Mucosa of descending colon (tissue), 3 donors: Measurements from ENCODE around the gene POLR3K. TPM values are rescaled to one million over a fixed set of nuclear protein-coding genes. Genes with fewer than 3 reads are reported as not detected.
"Not testable (repeated sequence)": the region's sequence is repeated elsewhere in the genome, so short reads cannot be mapped to it uniquely, and the experiment has no call there.

ENCODE experiments used
- ATAC-seq: fragments of 200-7000 bp; cut with Tn5 transposase; one replicate; pipeline ENCODE4 v1.9.1; 2020; ENCODE audit warnings: mild to moderate bottlenecking, moderate library complexity
- DNase-seq, 3 donors: peaks; one replicate each; pipeline ENCODE4 v3.0.0-alpha.2; 2020
- H3K36me3 ChIP-seq: fragments of 200-600 bp; one replicate; pipeline ENCODE4 v1.8.0; 2021; ENCODE audit warnings: low read depth, mild to moderate bottlenecking
- H3K4me1 ChIP-seq: fragments of 200-600 bp; one replicate; pipeline ENCODE4 v1.8.0; 2021; ENCODE audit warnings: low read depth, mild to moderate bottlenecking
- H3K4me3 ChIP-seq: fragments of 200-600 bp; one replicate; pipeline ENCODE4 v1.8.0; 2021; ENCODE audit warnings: mild to moderate bottlenecking
- H3K9me3 ChIP-seq: fragments of 200-600 bp; one replicate; pipeline ENCODE4 v1.8.0; 2021; ENCODE audit warnings: mild to moderate bottlenecking
- CTCF ChIP-seq: fragments of 200-600 bp; IDR thresholded peaks from one replicate; pipeline ENCODE4 v1.8.0; 2022; ENCODE audit warnings: antibody characterized with exemption, mild to moderate bottlenecking
- intact Hi-C, 2 donors: fragments of 100-400 bp; cut with DNase I in 1 of 2; cut with micrococcal nuclease in 1 of 2; formaldehyde crosslinking; loops; one replicate each; pipeline versions ENCODE4 v1.11.0 to v1.11.1; 2022; cut with DNase I, micrococcal nuclease
- total RNA-seq, 3 donors: library from RNA; stranded (reverse); fragmentation: NEBNext Ultra II Directional in 2 of 3; extraction: Animal tissue kit (Norgen Biotek cat#: 25700) in 2 of 3; gene quantifications; one replicate each; pipeline versions ENCODE4 v1.2.1 to v1.2.4, GENCODE V29; 2021 to 2023
- donor health status: DM: no; HTN: no; CAD: no; lungs with moderate emphysema.
- donor health status: DM: no; HTN: no; CAD: no.
- donor health status: DM: no; HTN: yes; CAD: no.

POLR3K gene
- total RNA-seq, 3 donors from 2014 or later: 10.0 to 13.0 (median 12.6) TPM

DNA sequence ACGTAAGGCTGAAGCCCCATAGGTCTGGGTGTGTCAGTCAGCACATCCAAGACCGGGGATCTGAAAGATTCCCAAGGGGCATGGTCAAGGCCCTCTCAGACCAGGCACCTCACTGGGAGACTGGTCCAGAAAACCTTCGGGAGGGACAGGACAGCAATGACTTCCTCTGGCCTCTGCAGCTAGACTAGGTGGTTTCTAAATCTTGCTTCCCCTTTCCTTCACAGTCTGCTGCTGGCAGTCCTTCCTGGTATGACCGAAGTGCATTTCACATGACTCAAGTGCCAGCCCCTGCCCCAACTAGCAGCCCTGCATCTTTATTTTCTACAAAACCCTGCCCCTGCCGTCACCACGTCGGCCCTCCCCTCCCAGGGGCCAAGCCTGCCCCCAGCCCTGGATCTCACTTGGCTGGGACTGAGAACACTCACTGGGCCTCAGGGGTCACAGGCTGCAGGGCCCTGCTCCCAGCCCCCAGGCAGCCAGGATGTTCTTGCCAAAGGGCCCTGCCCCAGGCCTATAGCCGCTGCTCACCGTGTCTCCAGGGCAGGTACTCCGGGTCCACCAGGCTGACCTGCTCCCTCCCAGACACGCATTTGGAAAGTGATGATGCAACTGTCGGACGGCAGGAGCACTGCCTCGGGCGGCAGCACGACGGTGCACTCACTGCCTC lies 18.3 kb downstream of the POLR3K start:
- Histone ChIP-seq H3K36me3 (no peaks in the 10 kb centered on the region), H3K9me3 (no peaks in the 10 kb centered on the region), H3K4me3 (no peak overlapping the region), H3K4me1 (peaks cover 5% of the 10 kb centered on the region)
- intact Hi-C loops: no loop called here
- no peak for TF ChIP-seq CTCF
- ATAC-seq (peak; percentile 42), DNase-seq (peak in 1 of 3 donors; percentile 58)

DNA sequence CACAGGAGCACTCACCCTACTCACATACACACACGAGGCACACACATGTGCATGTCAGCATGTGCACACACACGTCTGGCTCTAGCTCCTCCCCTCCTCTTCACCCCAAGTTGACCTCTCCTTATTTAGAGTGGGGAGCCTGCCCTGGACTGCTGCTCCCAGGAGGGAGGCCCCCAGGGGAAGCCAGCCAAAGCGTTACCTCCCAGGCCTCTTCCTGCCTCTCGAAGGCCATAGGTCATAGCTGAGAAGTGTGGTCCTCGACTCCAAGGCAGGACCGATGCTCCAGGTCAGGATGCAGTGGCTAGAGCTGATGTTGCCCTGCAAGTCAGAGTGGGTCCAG lies 18.8 kb downstream of the POLR3K start:
- Histone ChIP-seq H3K4me1 (peaks cover 5% of the 10 kb centered on the region), H3K4me3 (no peak overlapping the region), H3K9me3 (no peaks in the 10 kb centered on the region), H3K36me3 (no peaks in the 10 kb centered on the region)
- TF ChIP-seq CTCF: no peak
- intact Hi-C loops: no loop called here
- DNase-seq (peak in 1 of 3 donors; percentile 45), ATAC-seq (no peak)

DNA sequence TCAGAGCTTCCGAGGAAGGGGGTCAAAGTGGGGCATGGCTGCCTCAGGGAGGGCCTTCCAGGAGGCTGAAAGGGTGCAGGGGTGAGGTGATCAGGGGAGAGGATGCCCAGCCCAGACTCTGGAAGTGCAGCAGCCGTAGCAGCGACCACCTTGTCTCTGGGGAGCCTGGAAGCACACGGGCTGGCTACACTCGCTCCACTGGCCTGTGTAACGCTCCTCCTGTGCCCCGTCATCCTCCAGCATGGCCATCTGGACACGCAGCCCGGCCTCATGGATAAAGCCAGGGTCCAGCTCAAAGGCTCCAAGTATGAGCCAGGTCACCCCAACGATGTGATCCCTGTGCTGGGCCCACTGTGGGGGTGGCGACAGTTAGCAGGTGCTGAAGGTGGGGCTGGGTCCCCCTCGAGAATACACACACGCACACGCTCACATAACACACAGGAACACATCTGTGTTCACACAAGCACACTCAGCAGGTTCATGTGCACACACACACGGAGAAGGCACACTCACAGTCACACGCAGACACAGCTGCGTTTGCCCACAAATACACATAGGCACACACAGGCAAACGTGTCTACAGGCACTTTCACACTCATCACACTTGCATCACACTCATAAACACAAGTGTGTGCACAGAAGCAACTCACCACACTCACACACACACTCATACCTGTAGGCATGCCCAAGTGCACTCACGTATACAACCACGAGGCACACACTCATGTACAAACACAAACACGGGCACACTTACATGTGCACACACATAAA lies 19.3 kb downstream of the POLR3K start:
- Histone ChIP-seq H3K9me3 (no peaks in the 10 kb centered on the region), H3K36me3 (no peaks in the 10 kb centered on the region), H3K4me3 (no peak overlapping the region), H3K4me1 (peaks cover 5% of the 10 kb centered on the region)
- DNase-seq (peak in 1 of 3 donors; percentile 46), ATAC-seq (no peak)
- no peak for TF ChIP-seq CTCF
- intact Hi-C loops: no loop called here

DNA sequence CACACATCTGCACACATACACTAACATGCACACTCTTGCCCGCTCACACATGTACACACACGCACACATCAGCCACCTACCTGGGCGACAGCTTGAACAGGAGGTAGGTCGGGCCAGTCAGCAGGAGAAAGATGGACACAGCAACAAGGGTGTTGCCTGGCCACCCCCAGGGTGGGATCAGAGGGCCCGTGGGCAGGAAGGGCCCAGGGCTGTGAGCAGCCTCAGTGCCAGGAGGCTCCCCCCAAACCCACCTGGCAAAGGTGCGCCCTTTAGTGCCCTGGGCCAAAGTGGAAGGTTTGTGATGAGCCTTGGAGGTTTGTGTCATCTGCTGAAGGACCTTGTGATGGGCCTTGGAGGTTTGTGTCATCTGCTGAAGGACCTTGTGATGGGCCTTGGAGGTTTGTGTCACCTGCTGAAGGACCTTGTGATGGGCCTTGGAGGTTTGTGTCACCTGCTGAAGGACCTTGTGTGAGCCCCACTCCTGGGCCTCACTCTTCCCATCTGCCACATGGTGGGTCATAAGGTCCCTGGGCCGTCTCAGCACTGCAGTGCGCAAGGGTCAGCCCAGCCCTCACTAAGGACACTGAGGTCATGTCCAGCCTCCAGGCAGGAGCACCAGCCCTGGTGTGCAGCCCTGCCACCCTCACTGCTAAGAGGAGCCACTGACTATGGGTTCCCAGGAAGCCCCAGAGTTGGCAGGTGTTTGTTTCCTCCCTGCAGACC lies 20.1 kb downstream of the POLR3K start:
- H3K9me3 ChIP-seq, ATAC-seq, H3K4me3 ChIP-seq, H3K4me1 ChIP-seq, H3K36me3 ChIP-seq, DNase-seq, intact Hi-C loops: not testable (repeated sequence)

DNA sequence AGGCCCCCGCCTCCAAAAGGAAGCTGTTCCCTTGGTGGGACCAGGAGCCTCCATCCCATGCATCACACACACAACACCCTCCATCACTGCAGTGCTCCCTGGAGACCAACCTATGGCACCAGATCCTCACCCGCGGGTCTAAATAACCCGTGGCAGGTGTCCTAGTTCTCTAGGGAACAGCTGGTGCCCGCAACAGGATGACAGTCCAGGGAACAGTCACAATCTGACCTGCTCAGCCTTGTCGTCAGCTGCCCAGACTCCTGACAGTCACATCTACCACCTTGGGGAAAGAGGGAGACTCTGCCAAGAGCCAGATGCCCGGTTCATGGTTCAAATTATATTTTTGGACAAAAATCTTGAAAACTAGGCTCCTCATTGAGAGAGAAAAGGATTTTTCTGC lies 22.8 kb downstream of the POLR3K start:
- H3K4me1 ChIP-seq, H3K9me3 ChIP-seq, intact Hi-C loops, H3K36me3 ChIP-seq, ATAC-seq, DNase-seq, H3K4me3 ChIP-seq: not testable (repeated sequence)

- ATAC-seq: peak; percentile 41
- not testable (repeated sequence) for H3K9me3 ChIP-seq, H3K36me3 ChIP-seq
Measured at GRCh38 chr16:25926-26348, 27.5 kb downstream of the POLR3K start.

GRCh38 chr16:24151-24550 lies 29.3 kb downstream of the POLR3K start:
- H3K9me3 ChIP-seq, intact Hi-C loops, ATAC-seq, H3K4me3 ChIP-seq, H3K36me3 ChIP-seq, H3K4me1 ChIP-seq: not testable (repeated sequence)
- peak in 1 of 3 donors; percentile 39 for DNase-seq

More at GRCh38 chr16:25926-26348, 27.5 kb downstream of the POLR3K start:
- H3K4me3 ChIP-seq, DNase-seq, intact Hi-C loops, H3K4me1 ChIP-seq: not testable (repeated sequence)

- DNase-seq: peak in 1 of 3 donors; percentile 42
- H3K4me1 ChIP-seq, H3K4me3 ChIP-seq, intact Hi-C loops, ATAC-seq, H3K36me3 ChIP-seq, H3K9me3 ChIP-seq: not testable (repeated sequence)
Measured at GRCh38 chr16:20886-21285, 32.5 kb downstream of the POLR3K start.

- H3K9me3 ChIP-seq, H3K36me3 ChIP-seq, ATAC-seq, H3K4me1 ChIP-seq, H3K4me3 ChIP-seq, intact Hi-C loops: not testable (repeated sequence)
- peak in 1 of 3 donors; percentile 28 for DNase-seq
Measured at GRCh38 chr16:17062-17765, 36.2 kb downstream of the POLR3K start.
